ENCODE measurements around the gene NLE1.

Gene NLE1

GRCh38 chr17:35089586-35090296 is 52.4 kb downstream of the NLE1 start:
- Mint-ChIP-seq H3K36me3 (ENCODE audit: low read depth) (no peaks in the 10 kb centered on the region), H3K4me1 (ENCODE audit: low read depth) (peaks cover 57% of the 10 kb centered on the region), H3K27ac (peak overlapping the region; percentile 93), H3K4me3 (peak overlapping the region; percentile 79), H3K27me3 (no peaks in the 10 kb centered on the region), H3K9me3 (no peaks in the 10 kb centered on the region)

GRCh38 chr17:35088881-35089585 is 53.1 kb downstream of the NLE1 start:
- no peaks in the 10 kb centered on the region for H3K36me3 Mint-ChIP-seq (ENCODE audit: low read depth)
- H3K27ac Mint-ChIP-seq = peak overlapping the region; percentile 93
- H3K27me3 Mint-ChIP-seq = no peaks in the 10 kb centered on the region
- no peaks in the 10 kb centered on the region for H3K9me3 Mint-ChIP-seq
- H3K4me1 Mint-ChIP-seq (ENCODE audit: low read depth) = peaks cover 64% of the 10 kb centered on the region
- peak overlapping the region; percentile 90 for H3K4me3 Mint-ChIP-seq

GRCh38 chr17:35088356-35088880 is 53.7 kb downstream of the NLE1 start:
- peak overlapping the region; percentile 89 for H3K27ac Mint-ChIP-seq
- H3K36me3 Mint-ChIP-seq (ENCODE audit: low read depth) = no peaks in the 10 kb centered on the region
- H3K4me3 Mint-ChIP-seq = peak overlapping the region; percentile 90
- H3K9me3 Mint-ChIP-seq = no peaks in the 10 kb centered on the region
- H3K4me1 Mint-ChIP-seq (ENCODE audit: low read depth) = peaks cover 70% of the 10 kb centered on the region
- H3K27me3 Mint-ChIP-seq = no peaks in the 10 kb centered on the region

- Mint-ChIP-seq H3K27me3 (no peaks in the 10 kb centered on the region), H3K27ac (peak overlapping the region; percentile 89), H3K4me1 (ENCODE audit: low read depth) (peaks cover 76% of the 10 kb centered on the region), H3K9me3 (no peaks in the 10 kb centered on the region), H3K4me3 (peak overlapping the region; percentile 90), H3K36me3 (ENCODE audit: low read depth) (no peaks in the 10 kb centered on the region)
Observed at GRCh38 chr17:35087731-35088355, 54.3 kb downstream of the NLE1 start.

GRCh38 chr17:35086931-35087573 is 55.1 kb downstream of the NLE1 start:
- peak overlapping the region; percentile 89 for H3K27ac Mint-ChIP-seq

GRCh38 chr17:35086164-35086563 is 55.9 kb downstream of the NLE1 start:
- peaks cover 89% of the 10 kb centered on the region for H3K4me1 Mint-ChIP-seq (ENCODE audit: low read depth)

More at GRCh38 chr17:35086931-35087573, 55.1 kb downstream of the NLE1 start:
- Mint-ChIP-seq H3K4me3 (peak overlapping the region; percentile 90), H3K9me3 (no peaks in the 10 kb centered on the region), H3K36me3 (ENCODE audit: low read depth) (no peaks in the 10 kb centered on the region), H3K4me1 (ENCODE audit: low read depth) (peaks cover 84% of the 10 kb centered on the region), H3K27me3 (no peaks in the 10 kb centered on the region)

GRCh38 chr17:35084987-35085386 is 57.1 kb downstream of the NLE1 start:
- Mint-ChIP-seq H3K36me3 (ENCODE audit: low read depth) (no peaks in the 10 kb centered on the region), H3K27ac (peak overlapping the region; percentile 3), H3K4me1 (ENCODE audit: low read depth) (peaks cover 92% of the 10 kb centered on the region), H3K9me3 (no peaks in the 10 kb centered on the region), H3K27me3 (no peaks in the 10 kb centered on the region), H3K4me3 (no peak overlapping the region)

More at GRCh38 chr17:35086164-35086563, 55.9 kb downstream of the NLE1 start:
- H3K27me3 Mint-ChIP-seq = no peaks in the 10 kb centered on the region
- no peak overlapping the region for H3K27ac Mint-ChIP-seq
- H3K9me3 Mint-ChIP-seq = no peaks in the 10 kb centered on the region
- H3K4me3 Mint-ChIP-seq = peak overlapping the region; percentile 1
- H3K36me3 Mint-ChIP-seq (ENCODE audit: low read depth) = no peaks in the 10 kb centered on the region

GRCh38 chr17:35083071-35083470 is 59.0 kb downstream of the NLE1 start:
- H3K27ac Mint-ChIP-seq = no peak overlapping the region
- no peaks in the 10 kb centered on the region for H3K36me3 Mint-ChIP-seq (ENCODE audit: low read depth)
- no peaks in the 10 kb centered on the region for H3K27me3 Mint-ChIP-seq
- no peaks in the 10 kb centered on the region for H3K9me3 Mint-ChIP-seq
- H3K4me3 Mint-ChIP-seq = peak overlapping the region; percentile 9
- H3K4me1 Mint-ChIP-seq (ENCODE audit: low read depth) = peaks cover 89% of the 10 kb centered on the region

- Mint-ChIP-seq H3K4me1 (ENCODE audit: low read depth) (peaks cover 88% of the 10 kb centered on the region), H3K27me3 (no peaks in the 10 kb centered on the region), H3K27ac (peak overlapping the region; percentile 86), H3K9me3 (no peaks in the 10 kb centered on the region), H3K4me3 (peak overlapping the region; percentile 68), H3K36me3 (ENCODE audit: low read depth) (no peaks in the 10 kb centered on the region)
Observed at GRCh38 chr17:35082073-35082657, 59.9 kb downstream of the NLE1 start.

- Mint-ChIP-seq H3K4me3 (no peak overlapping the region), H3K36me3 (ENCODE audit: low read depth) (no peaks in the 10 kb centered on the region), H3K9me3 (no peaks in the 10 kb centered on the region), H3K27me3 (no peaks in the 10 kb centered on the region), H3K27ac (no peak overlapping the region), H3K4me1 (ENCODE audit: low read depth) (peaks cover 86% of the 10 kb centered on the region)
Observed at GRCh38 chr17:35081638-35082037, 60.5 kb downstream of the NLE1 start.

- peak overlapping the region; percentile 59 for H3K27ac Mint-ChIP-seq
- peak overlapping the region; percentile 33 for H3K4me3 Mint-ChIP-seq
- H3K4me1 Mint-ChIP-seq (ENCODE audit: low read depth) = peaks cover 80% of the 10 kb centered on the region
Observed at GRCh38 chr17:35080536-35080935, 61.6 kb downstream of the NLE1 start.

GRCh38 chr17:35079547-35080423 is 62.3 kb downstream of the NLE1 start:
- Mint-ChIP-seq H3K27ac (peak overlapping the region; percentile 42), H3K9me3 (no peaks in the 10 kb centered on the region), H3K27me3 (no peaks in the 10 kb centered on the region), H3K4me1 (ENCODE audit: low read depth) (peaks cover 80% of the 10 kb centered on the region), H3K4me3 (no peak overlapping the region), H3K36me3 (ENCODE audit: low read depth) (no peaks in the 10 kb centered on the region)

More at GRCh38 chr17:35080536-35080935, 61.6 kb downstream of the NLE1 start:
- Mint-ChIP-seq H3K9me3 (no peaks in the 10 kb centered on the region), H3K27me3 (no peaks in the 10 kb centered on the region), H3K36me3 (ENCODE audit: low read depth) (no peaks in the 10 kb centered on the region)
